HL-60 (cell line): ENCODE data around the gene SCGB3A1.

Experiments
- TF ChIP-seq, protein P1 (sequence below): IDR thresholded peaks from one replicate; pipeline ENCODE4 v1.5.1; 2011; ENCODE audit warnings: low read length, control low read depth, inconsistent platforms; ENCODE audit not compliant: insufficient read depth
- TF ChIP-seq, protein P2 (sequence below): IDR thresholded peaks from 2 replicates; pipeline ENCODE4 v1.6.1; 2012; ENCODE audit warnings: low read depth; ENCODE audit not compliant: insufficient replicate concordance

DNA sequence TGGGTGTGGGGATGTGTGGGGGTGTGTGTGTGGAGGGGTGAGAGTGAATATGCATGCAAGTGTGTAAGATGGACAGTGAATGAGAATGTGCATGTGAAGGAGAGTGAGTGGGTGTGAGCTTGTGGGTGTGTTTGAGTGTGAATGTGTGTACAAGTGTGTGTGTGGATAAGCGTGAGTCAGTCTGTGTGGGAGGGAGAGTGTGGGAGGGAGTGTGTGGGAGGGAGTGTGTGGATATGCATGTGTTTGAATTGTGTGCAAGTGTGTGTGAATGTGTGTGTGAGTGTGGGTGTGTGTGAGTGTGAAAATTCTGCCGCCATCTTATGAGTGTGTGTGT lies 3.7 kb upstream of the SCGB3A1 start:
- TF ChIP-seq, protein P1, sequence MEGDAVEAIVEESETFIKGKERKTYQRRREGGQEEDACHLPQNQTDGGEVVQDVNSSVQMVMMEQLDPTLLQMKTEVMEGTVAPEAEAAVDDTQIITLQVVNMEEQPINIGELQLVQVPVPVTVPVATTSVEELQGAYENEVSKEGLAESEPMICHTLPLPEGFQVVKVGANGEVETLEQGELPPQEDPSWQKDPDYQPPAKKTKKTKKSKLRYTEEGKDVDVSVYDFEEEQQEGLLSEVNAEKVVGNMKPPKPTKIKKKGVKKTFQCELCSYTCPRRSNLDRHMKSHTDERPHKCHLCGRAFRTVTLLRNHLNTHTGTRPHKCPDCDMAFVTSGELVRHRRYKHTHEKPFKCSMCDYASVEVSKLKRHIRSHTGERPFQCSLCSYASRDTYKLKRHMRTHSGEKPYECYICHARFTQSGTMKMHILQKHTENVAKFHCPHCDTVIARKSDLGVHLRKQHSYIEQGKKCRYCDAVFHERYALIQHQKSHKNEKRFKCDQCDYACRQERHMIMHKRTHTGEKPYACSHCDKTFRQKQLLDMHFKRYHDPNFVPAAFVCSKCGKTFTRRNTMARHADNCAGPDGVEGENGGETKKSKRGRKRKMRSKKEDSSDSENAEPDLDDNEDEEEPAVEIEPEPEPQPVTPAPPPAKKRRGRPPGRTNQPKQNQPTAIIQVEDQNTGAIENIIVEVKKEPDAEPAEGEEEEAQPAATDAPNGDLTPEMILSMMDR: no peak
- TF ChIP-seq, protein P2, sequence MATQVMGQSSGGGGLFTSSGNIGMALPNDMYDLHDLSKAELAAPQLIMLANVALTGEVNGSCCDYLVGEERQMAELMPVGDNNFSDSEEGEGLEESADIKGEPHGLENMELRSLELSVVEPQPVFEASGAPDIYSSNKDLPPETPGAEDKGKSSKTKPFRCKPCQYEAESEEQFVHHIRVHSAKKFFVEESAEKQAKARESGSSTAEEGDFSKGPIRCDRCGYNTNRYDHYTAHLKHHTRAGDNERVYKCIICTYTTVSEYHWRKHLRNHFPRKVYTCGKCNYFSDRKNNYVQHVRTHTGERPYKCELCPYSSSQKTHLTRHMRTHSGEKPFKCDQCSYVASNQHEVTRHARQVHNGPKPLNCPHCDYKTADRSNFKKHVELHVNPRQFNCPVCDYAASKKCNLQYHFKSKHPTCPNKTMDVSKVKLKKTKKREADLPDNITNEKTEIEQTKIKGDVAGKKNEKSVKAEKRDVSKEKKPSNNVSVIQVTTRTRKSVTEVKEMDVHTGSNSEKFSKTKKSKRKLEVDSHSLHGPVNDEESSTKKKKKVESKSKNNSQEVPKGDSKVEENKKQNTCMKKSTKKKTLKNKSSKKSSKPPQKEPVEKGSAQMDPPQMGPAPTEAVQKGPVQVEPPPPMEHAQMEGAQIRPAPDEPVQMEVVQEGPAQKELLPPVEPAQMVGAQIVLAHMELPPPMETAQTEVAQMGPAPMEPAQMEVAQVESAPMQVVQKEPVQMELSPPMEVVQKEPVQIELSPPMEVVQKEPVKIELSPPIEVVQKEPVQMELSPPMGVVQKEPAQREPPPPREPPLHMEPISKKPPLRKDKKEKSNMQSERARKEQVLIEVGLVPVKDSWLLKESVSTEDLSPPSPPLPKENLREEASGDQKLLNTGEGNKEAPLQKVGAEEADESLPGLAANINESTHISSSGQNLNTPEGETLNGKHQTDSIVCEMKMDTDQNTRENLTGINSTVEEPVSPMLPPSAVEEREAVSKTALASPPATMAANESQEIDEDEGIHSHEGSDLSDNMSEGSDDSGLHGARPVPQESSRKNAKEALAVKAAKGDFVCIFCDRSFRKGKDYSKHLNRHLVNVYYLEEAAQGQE: no peak
